Pons (tissue), 1 donor: ENCODE data around the gene NHS.
A peak's percentile ranks its signal among the peaks of the same experiment; 100 is the strongest.

Experiments used
- DNase-seq: peaks from one replicate; pipeline ENCODE4 v3.0.0-alpha.2; 2016; ENCODE audit warnings: low spot score

Gene NHS

GRCh38 chrX:17590892-17591740 lies 216.1 kb downstream of the NHS start:
- peak; percentile 56 for DNase-seq

GRCh38 chrX:17591741-17592110 lies 216.7 kb downstream of the NHS start:
- DNase-seq = no peak

DNA sequence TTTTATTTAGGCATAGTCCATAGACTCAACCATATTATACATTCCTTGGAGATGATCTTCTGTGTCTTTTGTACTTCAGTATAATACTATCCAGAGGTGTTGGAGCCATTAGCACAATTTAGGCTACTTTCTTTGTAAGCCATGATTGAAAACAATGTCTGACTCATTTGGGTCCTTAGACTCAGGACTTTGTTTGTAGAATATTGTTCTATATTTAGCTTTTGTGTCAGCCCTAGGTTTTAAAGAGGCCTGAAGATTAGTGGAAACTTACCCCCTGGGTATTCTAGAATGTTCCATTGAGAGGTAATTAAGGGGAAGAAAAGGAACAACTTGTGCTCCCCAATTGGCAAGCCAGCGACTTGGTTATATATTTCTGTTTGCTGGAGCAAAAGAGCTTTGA lies 217.1 kb downstream of the NHS start:
- DNase-seq = no peak

GRCh38 chrX:17594693-17595092 lies 219.7 kb downstream of the NHS start:
- DNase-seq = no peak

DNA sequence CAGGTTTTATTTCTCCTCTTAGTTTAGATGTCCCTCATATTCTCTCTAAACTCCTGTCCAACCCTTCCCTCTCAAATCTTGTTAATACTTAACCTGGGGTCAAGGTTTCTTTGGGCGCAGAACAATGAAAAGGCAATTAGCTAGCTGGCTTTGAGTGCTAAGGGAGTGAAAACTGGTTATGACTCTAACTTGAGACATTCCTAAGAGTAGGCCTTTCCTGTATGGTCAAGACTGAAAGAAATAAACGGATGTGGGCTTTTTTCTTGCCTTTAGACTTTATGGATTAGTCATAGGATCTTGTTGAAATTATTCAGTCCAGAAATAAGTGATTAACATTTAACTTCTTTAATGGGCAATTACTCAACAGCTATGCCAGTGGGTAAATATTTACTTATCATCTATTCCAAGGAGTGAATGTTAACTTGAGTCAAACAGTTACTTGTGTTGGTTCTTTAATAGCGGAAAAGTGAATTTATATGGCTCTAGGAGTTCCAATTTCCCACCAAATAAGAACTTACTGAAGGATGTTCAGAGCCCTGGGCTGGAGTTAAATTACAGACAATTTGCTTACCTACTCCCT lies 220.5 kb downstream of the NHS start:
- no peak for DNase-seq

- DNase-seq = no peak
These were observed 221.1 kb downstream of the NHS start for GRCh38 chrX:17596061-17596460.

GRCh38 chrX:17596546-17597205 lies 221.7 kb downstream of the NHS start:
- no peak for DNase-seq

DNA sequence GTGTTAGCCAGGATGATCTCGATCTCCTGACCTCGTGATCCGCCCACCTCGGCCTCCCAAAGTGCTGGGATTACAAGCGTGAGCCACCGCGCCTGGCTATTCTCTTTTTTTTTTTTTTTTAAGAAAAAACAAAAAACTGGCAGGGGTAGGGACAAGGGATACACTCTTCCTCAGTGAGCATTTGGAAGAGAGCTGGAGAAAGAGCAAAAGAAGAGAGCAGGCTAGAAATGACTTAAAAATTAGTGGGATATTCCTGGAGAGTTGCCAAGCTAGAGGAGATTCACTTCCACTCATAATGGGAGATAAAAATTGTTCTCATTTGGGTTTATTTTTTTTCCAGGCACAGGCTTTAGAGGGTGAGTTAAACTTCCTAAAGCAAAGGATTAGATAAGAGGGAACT lies 222.3 kb downstream of the NHS start:
- no peak for DNase-seq

DNA sequence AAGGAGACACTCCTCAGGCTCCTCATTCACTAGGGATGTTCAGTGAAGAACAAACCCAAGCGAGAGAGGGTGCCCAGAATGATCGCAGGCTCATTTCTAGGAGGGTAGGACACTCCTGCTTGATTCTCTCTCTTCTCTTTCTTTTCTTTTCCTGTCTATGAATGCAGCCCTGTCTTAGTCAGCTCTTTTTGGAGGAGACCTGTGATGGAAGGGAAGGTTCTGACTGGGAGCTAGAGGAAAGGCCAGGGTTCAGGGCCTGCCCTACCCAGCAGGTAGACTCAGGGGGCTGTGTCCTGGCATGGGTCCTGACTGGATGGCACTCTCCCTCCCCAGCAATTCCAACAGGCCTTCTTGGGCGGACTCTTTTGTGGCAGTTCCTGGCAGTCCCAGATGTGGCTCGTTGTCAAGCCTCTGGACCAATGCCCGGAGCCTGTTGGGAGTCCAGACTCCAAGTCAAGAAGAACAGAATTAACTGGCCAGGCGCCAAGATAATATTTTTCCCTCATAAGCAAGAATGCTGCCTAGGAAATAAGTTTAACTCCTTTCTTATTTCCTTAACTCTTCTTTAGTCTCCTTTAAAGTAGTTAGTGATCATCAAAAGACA lies 222.9 kb downstream of the NHS start:
- DNase-seq = peak; percentile 45

- DNase-seq = no peak
These were observed 226.6 kb downstream of the NHS start for GRCh38 chrX:17601441-17602200.

DNA sequence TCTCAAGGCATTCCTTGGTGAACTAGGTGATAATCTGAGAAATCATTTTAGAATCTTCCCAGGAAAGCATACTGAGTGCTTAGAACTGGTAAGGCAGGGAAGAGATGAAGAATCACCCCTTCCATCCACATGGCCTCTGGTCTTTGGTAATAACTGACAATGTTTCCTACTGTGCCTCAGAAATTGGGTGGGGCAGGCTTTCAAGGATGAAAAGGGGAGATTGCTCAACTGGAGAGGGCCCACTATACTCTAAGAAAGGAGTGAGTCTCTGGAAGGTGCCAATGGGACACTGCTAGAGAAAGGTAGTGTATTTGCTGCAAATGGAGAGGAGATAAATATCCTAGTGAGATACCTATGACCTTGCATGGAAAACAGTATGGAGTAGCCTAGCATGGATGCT lies 227.2 kb downstream of the NHS start:
- DNase-seq = no peak

GRCh38 chrX:17603196-17603595 lies 228.2 kb downstream of the NHS start:
- no peak for DNase-seq

- DNase-seq = no peak
These were observed 230.7 kb downstream of the NHS start for GRCh38 chrX:17605676-17606075.

DNA sequence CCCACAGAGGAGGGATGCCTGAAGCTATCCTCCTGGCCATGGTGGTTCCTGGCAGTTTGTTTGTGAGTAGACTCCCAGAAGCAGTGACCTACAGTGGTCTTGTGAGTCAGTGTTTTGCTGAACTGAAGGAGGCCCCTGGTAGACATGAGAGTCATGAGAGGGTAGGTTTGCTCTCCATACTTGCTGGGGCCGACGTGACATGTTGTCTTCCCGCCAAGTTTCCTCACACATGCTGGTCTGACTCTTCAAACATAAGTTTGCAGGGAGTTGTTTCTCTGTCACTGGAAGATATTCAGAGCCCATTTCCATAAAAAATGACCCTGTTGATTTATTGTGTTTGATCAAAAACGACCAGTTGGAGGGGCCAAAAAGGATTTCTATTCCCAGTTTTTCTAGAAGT lies 231.2 kb downstream of the NHS start:
- DNase-seq = no peak

DNA sequence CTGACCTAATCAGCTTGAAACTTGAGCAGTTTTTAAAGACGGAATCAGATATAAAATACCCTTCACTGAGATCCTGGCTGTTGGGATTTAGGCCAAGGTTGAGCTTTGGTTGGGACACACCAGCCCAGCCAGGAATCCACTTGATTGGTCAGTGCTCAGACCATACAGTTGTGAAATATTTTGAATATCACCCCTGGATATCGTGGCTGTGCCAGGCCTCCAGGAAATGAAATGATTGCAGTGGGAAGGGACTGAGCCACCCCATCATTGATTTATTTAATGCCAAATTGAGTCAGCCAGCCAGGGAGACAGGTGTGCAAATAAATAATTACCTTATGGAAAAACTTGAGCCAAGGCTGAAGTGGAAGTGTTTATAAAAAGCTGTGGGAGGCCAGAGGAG lies 233.9 kb downstream of the NHS start:
- DNase-seq = no peak

- DNase-seq = no peak
These were observed 235.8 kb downstream of the NHS start for GRCh38 chrX:17610788-17611187.

GRCh38 chrX:17613979-17614588 lies 239.1 kb downstream of the NHS start:
- DNase-seq = no peak

- no peak for DNase-seq
These were observed 241.9 kb downstream of the NHS start for GRCh38 chrX:17616936-17617335.

- no peak for DNase-seq
These were observed 242.8 kb downstream of the NHS start for GRCh38 chrX:17617806-17618205.

DNA sequence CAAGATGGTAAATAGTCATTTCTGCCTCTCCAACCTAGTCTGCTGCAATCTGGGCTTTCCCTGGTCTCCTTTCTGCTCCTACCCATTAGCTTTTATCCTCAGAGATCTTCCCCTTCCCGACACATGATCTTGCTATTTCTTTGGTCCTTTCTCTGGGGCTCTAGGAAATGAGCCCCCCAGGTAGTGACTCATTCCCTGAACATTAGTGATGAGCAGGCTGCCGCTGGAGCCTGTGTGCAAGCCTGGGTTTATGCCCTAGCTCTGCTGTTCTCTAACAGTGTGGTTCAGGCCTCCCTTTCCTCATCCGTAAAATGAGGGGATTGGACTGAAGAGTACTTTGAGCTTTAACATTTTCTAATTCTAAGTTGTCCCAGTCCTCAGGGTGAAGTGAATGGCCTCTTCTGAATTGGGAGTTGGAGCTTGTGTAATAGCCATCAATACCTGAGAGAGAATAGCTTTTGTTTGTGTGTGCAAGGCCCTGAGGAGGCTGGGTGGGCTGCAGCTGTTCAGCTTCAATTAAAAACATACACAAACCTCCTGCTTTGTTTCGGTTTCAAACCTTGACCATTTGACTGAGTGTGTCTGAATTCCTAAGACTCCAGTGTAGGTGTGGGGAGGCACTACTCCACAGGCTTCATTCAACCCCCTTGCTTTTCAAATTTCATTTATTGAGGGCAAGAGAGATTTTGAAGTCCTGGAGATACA lies 246.7 kb downstream of the NHS start:
- DNase-seq = no peak

- no peak for DNase-seq
These were observed 247.3 kb downstream of the NHS start for GRCh38 chrX:17622331-17622730.
